ENCODE measurements around the gene LASP1.
"Not testable (repeated sequence)": the region's sequence is repeated elsewhere in the genome, so short reads cannot be mapped to it uniquely, and the experiment has no call there.

LASP1 gene

DNA sequence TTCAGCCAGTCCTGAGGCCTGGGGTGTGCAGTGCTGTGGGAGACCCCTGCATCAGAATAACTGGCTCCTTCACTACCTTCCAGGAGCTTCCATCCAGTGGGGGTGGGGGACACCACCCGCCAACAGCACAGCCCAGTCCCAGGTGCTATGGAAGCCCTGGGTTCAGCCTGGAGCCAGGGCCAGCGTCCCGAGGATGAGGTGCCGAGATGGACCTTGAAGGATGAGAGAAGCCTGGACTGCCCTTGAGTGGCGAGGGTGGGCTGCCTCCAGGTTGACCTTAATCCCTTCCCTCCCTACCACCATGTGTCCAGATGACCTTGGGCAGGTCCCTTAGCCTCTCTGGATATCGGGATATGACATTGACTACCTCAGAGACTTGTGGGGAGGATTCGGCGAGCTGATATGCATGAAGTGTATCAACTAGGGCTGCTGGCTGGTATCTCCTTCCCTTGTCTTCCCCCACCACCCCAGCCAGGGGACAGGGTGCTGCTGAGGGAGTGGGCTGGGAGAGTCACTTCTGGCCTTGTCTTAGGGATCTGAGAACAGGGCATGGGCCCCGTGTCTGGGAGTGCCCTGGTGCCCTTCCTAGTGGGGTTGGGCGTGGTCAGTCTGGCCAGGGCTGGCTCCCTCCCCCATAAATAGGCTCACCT lies 41.3 kb downstream of the LASP1 start:
- no peak for DNase-seq

DNA sequence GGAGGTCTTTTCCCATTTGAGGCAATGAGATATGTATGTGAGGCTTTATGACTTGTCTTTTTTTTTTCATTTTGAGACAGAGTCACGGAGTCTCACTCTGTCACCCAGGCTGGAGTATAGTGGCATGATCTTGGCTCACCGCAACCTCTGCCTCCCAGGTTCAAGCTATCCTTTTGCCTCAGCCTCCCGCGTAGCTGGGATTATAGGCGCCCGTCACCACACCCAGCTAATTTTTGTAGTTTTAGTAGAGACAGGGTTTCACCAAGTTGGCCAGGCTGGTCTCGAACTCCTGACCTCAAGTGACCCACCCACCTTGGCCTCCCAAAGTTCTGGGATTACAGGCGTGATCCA lies 41.8 kb downstream of the LASP1 start:
- not testable (repeated sequence) for DNase-seq

DNA sequence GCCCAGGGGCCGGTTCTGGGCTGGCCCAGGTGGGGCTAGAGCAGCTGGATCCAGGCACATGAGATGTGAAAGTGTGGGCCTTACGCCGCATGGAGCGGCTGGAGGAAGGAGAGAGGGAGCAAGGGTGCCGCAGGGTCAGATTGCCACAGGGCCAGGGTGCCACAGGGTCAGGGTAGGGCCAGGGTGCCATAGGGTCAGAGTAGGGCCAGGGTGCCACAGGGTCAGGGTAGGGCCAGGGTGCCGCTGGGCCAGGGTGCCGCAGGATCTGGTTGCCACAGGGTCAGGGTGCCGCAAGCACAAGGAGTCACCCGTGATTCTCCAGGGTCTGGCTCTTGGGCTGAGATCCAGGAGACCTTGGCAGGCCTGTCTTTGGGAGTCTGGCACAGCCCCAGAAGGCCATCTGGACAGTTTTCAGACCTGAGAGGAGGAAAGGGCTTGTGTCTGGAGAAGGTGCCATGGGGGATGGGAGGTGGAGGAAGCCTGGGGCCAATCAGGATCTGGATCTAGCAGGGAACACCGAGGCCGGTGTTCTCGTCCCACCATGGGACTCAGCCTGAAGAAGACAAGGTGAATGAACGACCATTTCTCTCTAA lies 42.5 kb downstream of the LASP1 start:
- DNase-seq = no peak

DNA sequence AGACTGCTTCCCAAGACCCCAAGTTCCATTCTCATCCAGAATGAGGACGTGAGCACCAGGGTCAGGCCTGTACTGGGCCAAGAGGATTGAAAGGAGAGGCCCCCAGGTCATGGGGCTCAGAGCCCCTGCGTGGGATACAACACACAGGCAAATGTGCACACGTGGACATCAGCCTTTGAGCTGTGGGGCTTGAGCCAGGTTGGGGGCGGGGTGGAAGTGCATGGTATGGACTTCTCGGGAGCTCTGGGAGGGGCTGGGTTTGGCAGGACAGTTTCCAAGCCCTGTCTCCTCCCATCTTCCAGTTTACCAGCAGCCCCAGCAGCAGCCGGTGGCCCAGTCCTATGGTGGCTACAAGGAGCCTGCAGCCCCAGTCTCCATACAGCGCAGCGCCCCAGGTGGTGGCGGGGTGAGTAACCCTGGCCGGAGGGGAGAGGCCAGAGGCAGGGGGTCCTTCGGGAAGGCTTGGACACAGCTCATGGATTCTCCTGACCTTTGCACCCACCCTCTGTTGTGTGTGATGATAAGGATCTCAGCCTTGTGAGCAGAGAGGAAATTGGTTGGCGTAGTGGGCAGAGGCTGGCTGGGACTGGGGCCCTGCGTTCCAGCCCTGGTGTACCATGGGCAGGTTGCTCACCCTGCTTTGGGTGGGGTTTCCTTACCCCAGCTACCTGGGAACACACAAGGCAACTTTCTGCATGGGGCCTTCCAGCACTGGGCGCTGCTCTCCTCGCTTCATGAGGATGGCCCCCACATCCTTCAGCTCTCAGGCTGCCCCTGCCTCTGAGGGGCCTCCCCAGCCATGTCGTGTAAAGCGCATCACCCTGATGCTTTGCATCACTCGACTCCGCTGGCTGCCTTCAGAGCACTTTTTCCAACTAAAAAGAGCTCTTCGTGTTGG lies 45.1 kb downstream of the LASP1 start:
- no peak for DNase-seq

DNA sequence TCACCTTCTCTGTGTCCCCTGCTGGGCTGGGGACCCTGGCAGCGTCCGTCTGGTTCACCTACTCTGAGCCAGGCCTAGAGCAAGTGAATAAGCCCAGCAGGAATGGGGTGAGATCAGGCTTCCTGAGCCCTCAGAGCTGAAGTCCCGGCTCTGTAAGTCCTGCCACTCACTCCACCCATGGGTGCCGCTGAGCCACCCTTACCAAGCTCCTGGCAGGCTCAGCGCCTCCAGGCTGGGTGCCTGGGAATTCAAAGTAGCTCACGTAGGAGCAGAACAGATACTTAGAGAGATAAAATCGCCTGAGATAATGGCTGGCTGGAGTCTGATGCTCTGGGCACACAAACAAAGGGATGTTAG lies 45.8 kb downstream of the LASP1 start:
- no peak for DNase-seq

DNA sequence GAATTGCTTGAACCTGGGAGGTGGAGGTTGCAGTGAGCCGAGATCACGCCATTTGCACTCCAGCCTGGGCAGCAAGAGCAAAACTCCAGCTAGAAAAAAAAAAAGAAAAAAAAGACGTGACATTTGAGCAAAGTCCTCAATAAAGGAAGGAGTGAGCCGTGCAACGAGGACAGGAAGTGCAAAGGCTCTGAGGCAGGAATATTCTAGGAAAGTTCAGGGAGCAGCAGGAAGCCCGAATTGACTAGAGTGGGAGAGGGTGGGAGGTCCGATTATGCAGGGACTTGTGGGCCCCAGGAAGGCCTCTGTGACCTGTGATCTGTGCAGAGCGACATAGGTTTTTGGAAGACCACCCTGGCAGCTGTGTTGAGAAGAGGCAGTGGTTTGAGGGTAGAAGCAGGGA lies 46.9 kb downstream of the LASP1 start:
- DNase-seq = no peak

DNA sequence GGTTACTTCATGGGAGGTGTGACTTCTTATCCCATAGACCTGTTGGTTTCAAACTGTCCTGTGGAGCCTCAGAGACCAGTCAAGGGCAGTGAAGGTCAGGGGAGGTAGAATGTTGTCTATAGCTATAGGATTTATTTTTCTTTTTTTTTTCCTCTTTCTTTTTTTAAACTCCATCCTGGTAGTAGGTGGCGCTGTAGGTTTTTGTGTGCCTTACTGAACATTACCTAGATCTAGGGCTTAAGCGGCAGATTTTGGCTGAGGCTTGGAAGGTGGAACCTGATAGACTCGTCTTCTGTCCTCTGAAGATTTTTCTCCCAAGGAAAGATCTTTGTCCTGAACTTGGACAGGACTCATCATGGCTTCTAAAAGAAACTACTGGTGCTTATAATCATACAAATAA lies 47.4 kb downstream of the LASP1 start:
- no peak for DNase-seq

DNA sequence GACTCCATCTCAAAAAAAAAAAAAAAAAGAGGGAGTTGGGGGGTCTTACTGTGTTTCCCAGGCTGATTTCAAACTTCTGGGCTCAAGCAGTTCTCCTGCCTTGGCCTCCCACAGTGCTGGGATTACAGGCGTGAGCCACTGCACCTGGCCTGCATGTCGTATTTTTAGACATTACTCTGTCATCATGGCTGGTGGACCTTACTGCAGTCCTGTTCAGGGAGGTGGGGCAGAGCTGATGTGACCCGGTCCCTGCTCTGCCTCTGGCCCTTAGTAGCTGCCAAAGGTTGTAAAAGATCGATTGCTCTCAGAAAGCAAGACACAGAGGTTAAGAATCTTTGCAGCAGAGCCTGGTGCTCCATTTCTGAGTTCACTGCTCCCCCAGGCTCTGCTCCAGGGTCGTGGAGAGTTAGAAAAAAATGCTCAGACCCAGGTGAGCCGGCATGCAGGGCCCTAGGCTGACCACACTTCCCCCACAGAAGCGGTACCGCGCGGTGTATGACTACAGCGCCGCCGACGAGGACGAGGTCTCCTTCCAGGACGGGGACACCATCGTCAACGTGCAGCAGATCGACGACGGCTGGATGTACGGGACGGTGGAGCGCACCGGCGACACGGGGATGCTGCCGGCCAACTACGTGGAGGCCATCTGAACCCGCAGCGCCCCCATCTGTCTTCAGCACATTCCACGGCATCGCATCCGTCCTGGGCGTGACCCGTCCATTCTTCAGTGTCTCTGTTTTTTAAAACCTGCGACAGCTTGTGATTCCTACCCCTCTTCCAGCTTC lies 48.5 kb downstream of the LASP1 start:
- DNase-seq = no peak

DNA sequence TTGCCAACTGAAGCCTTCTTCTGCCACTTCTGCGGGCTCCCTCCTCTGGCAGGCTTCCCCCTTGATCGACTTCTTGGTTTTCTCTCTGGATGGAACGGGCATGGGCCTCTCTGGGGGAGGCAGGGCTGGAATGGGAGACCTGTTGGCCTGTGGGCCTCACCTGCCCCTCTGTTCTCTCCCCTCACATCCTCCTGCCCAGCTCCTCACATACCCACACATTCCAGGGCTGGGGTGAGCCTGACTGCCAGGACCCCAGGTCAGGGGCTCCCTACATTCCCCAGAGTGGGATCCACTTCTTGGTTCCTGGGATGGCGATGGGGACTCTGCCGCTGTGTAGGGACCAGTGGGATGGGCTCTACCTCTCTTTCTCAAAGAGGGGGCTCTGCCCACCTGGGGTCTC lies 49.1 kb downstream of the LASP1 start:
- DNase-seq = no peak

DNA sequence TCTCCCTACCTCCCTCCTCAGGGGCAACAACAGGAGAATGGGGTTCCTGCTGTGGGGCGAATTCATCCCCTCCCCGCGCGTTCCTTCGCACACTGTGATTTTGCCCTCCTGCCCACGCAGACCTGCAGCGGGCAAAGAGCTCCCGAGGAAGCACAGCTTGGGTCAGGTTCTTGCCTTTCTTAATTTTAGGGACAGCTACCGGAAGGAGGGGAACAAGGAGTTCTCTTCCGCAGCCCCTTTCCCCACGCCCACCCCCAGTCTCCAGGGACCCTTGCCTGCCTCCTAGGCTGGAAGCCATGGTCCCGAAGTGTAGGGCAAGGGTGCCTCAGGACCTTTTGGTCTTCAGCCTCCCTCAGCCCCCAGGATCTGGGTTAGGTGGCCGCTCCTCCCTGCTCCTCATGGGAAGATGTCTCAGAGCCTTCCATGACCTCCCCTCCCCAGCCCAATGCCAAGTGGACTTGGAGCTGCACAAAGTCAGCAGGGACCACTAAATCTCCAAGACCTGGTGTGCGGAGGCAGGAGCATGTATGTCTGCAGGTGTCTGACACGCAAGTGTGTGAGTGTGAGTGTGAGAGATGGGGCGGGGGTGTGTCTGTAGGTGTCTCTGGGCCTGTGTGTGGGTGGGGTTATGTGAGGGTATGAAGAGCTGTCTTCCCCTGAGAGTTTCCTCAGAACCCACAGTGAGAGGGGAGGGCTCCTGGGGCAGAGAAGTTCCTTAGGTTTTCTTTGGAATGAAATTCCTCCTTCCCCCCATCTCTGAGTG lies 49.6 kb downstream of the LASP1 start:
- no peak for DNase-seq

DNA sequence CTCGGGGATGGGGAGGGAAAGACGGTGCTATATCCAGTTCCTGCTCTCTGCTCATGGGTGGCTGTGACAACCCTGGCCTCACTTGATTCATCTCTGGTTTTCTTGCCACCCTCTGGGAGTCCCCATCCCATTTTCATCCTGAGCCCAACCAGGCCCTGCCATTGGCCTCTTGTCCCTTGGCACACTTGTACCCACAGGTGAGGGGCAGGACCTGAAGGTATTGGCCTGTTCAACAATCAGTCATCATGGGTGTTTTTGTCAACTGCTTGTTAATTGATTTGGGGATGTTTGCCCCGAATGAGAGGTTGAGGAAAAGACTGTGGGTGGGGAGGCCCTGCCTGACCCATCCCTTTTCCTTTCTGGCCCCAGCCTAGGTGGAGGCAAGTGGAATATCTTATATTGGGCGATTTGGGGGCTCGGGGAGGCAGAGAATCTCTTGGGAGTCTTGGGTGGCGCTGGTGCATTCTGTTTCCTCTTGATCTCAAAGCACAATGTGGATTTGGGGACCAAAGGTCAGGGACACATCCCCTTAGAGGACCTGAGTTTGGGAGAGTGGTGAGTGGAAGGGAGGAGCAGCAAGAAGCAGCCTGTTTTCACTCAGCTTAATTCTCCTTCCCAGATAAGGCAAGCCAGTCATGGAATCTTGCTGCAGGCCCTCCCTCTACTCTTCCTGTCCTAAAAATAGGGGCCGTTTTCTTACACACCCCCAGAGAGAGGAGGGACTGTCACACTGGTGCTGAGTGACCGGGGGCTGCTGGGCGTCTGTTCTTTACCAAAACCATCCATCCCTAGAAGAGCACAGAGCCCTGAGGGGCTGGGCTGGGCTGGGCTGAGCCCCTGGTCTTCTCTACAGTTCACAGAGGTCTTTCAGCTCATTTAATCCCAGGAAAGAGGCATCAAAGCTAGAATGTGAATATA lies 50.8 kb downstream of the LASP1 start:
- no peak for DNase-seq

DNA sequence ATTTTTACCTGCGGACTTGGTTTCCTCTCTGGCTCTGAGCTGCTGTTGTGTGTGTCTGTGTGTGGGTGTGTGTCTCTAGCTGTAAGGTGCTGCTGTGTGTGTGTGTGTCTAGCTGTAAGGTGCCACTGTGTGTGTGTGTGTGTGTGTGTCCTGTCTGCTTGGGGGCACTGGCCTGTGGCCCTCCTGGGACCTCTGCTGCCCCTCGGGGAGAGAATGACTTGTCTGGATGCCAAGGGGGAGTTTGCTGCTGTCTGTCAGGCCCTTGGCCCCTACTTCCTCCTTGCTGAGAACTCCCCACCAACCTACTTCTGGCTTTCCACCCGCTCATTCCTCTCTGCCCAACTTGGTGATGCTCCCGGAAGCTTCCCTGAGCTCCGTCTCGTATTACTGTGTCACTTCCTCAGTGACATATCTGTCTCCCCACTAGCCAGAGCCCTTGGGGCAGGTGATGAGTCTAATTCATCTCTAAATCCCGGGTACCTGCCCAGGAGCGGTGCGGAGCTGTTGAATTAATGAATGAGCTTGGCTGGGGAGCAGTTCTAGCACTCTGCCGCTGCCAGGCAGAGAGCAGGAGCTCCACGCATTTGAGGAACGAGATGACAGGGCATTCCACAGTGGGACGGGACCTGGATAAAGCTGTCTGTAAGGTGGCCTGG lies 52.0 kb downstream of the LASP1 start:
- no peak for DNase-seq

DNA sequence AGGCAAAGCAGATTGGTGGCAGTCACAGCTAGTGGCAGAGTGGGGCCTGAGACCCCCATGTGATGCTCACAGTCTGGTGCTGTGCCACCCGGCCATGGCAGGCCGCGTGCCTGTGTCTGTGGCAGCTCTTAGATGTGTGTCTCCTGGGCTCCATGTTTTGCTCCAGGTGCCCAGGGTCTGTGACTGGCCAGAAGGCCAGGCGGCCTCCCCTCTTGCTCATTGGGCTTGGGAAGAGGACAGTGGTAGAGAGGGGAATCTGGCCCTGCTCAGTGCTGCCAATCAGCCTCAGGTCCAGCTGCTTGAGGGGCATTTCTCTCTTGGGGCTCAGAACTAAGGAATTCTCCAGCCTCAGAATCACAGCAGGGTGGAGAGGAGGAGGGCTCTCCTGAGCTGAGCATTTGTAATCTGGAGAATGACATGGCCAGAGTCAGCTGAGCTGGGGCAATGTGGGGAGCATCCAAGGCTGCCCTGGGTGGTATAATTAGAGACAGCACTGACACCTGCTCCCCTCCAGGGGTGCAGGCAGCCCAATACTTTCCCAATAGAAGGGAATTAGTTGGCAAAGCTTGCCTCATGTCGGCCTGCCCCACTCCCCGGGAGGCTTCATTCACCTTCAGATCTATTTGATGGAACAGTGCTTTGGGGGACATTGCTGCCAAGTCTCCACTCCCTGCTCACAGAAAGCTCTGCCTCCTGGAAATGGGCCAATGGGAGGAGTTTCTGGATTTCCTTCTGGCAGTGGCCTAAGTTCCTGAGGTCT lies 52.9 kb downstream of the LASP1 start:
- DNase-seq = peak; percentile 74

DNA sequence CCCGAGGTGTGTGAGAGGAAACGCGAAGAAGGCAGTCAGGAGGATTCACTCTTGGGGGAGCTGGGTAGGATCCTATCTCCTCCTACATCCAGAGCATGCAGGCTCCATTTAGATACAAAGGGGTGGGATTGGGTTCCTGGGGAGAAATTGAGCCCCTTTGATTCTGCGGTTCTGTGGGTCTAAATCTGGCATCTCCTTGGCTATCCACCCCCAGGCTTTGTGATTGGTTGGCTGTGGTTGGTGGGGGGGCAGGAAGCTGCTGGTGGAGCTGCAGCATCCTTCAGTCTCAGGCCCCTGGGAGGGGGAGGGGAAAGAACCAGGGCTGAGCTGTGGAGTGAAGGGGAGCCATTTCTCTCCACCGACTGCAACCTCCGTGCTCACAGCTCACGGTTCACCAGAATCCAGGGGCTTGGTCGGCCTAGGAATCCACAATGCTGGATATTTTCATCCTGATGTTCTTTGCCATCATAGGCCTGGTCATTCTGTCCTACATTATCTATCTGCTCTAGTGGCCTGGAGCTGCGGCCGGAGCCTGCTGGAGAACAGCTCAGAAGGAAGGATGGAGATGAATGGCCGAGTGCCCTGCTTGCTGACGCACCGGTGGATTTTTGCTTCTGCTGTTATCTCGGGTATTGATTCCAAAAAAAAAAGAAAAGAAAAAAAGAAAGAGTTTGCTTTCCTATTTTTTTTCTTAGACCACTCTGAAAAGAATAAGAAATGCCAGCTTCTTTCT lies 55.6 kb downstream of the LASP1 start, which contains the start of gene LASP1NB:
LASP1NB (plus strand) TSS at position 352 of the 733 bp plus-strand sequence.
- DNase-seq = peak; percentile 66

DNA sequence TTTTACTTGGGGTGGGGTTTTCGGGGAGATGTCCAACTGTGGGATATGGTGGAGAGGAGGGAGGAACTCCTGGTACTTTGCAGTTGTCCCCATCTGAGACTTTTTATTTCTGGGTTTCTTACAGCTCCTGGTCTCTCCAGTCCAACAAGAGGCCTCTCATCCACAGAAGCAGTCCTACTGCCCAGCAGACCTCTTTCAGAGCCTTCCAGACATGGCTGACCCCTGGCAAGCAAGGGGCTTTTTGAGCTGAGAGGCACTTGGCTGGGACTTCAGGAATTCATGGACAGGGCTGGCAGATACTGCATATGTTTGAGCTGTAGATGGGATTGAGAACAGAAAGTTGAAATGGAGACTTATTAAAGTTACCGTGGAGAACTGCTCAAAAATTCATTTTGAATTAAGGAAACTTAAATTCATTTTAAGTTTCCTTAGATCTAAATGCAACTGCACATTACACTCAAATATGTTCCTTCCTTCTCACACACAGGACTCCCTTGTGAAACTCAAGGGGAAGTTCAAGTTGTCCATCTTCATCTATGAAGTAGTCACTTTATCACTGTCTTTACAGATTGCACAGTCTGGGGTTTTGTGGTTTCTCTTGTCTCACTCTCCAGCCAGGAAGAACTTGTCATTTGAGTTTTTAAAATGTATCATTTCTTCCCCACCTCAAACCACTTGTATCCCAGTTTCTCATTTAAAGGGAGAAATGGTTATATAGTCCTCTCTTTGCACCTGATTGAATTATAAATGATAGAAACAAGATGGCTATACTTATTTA lies 56.6 kb downstream of the LASP1 start:
- DNase-seq = peak; percentile 29

DNA sequence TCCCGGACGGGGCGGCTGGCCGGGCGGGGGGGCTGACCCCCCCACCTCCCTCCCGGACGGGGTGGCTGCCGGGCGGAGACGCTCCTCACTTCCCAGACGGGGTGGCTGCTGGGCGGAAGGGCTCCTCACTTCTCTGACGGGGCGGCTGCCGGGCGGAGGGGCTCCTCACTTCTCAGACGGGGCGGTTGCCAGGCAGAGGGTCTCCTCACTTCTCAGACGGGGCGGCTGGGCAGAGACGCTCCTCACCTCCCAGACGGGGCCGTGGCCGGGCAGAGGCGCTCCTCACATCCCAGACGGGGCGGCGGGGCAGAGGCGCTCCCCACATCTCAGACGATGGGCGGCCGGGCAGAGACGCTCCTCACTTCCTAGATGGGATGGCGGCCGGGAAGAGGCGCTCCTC lies 60.9 kb downstream of the LASP1 start:
- not testable (repeated sequence) for DNase-seq

DNA sequence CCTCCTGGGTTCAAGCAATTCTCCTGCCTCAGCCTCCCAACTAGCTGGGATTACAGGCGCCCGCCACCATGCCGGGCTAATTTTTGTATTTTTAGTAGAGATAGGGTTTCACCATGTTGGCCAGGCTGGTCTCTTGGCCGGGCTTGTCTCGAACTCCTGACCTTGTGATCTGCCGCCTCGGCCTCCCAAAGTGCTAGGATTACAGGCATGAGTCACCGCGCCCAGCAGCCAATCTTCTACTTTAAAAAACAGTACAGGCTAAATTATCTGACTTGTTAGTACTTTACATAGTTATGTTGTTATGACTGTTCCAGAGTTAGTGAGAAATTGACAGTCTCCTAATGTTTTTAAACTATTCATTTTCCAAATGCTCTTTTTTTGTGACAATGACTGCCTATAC lies 64.1 kb downstream of the LASP1 start:
- peak; percentile 33 for DNase-seq

DNA sequence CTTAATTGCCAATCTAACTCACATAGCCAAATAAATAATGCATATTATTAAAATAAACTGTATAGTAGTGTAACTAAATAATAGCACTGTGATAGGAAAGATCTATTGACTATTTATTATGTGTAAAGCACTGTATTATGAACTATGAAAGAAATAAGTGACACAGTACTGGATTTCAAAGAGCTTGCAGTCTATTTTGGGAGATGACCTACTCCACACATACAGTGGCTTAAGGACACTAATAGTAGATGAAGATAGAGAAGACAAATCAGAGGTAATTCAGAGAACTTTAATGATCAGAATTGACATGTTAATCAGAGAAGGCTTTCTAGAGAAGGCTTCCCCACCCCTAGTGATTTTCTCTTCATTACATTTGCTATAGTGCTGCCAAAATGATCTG lies 70.1 kb downstream of the LASP1 start:
- DNase-seq = no peak

DNA sequence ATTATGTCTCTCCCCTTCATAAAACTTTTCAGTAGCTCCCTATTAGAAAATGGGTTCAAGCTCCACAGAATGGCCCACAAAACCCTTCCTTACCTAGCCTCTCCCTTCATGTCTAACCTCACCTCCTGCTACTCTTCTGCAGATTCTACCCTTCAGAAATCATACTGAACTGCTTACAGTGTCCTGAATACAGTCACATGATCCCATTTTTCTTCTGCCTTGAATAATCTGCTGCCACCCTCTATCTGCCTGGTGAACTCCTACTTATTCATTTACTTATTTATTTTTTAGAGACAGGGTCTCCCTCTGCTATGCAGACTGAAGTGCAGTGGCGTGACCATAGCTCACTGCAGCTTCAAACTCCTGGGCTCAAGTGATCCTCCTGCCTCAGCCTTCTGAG lies 70.5 kb downstream of the LASP1 start:
- DNase-seq = no peak
